Measurements from ENCODE around the gene TPPP. TPM values are rescaled to one million over a fixed set of nuclear protein-coding genes. Genes with fewer than 3 reads are reported as not detected.

The TPPP gene
- polyA plus RNA-seq, 12 donors: 3.6 to 12.3 (median 7.8) TPM; not detected in 1

DNA sequence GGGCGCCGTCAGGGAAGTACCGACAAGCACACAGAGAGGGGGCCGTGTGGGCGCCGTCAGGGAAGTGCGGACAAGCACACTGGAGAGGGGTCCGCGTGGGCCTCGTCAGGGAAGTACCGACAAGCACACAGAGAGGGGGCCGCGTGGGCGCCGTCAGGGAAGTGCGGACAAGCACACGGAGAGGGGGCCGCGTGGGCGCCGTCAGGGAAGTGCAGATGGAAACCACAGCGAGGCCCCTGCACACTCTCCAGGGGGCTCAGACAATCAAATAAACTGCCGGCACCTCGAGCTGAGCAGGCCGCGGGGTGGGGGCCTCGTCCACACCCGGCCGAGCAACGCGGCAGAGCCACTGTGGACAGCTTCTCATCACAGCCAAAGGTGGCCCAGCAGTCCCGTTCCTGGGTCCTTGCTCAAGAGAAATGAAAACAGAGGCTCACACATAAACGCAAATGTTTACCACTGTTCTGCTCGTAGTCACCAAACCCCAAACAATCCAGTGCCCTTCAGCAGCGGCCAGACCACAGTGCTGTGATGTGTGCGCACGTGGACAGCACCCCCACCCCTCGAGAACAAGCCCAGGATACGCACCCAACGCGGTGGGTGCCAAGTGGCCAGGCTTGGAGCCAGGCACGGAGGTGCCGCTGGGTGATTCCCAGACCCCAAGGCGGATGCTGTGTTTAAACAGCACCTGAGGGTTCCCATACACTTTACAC is 24.7 kb downstream of the TPPP start:
- DNase-seq: no peak

GRCh38 chr5:666816-667498 is 26.2 kb downstream of the TPPP start:
- no peak for DNase-seq

- no peak for DNase-seq
Observed at GRCh38 chr5:665956-666711, 27.0 kb downstream of the TPPP start.

DNA sequence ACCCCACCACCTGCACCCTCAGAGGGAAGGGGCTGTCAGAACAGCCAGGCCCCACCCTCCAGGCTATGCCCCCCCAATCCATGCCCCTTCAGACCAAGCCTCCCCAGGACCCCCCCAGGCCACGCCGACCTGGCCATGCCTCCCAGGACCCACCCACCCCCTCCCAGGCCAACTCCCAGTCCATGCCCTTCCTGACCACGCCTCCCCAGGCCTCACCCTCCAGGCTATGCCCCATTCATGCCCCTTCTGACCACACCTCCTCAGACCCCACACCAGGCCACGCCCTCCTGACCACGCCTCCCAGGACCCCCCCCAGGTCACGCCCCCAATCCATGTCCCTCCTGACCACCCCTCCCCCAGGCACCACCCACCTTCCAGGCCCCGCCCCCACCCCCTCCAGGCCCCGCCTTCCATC is 27.6 kb downstream of the TPPP start:
- DNase-seq: no peak

GRCh38 chr5:664994-665360 is 28.2 kb downstream of the TPPP start:
- no peak for DNase-seq

GRCh38 chr5:664343-664993 is 28.7 kb downstream of the TPPP start:
- no peak for DNase-seq

- no peak for DNase-seq
Observed at GRCh38 chr5:663436-664342, 29.5 kb downstream of the TPPP start.

GRCh38 chr5:662751-663435 is 30.3 kb downstream of the TPPP start:
- no peak for DNase-seq

DNA sequence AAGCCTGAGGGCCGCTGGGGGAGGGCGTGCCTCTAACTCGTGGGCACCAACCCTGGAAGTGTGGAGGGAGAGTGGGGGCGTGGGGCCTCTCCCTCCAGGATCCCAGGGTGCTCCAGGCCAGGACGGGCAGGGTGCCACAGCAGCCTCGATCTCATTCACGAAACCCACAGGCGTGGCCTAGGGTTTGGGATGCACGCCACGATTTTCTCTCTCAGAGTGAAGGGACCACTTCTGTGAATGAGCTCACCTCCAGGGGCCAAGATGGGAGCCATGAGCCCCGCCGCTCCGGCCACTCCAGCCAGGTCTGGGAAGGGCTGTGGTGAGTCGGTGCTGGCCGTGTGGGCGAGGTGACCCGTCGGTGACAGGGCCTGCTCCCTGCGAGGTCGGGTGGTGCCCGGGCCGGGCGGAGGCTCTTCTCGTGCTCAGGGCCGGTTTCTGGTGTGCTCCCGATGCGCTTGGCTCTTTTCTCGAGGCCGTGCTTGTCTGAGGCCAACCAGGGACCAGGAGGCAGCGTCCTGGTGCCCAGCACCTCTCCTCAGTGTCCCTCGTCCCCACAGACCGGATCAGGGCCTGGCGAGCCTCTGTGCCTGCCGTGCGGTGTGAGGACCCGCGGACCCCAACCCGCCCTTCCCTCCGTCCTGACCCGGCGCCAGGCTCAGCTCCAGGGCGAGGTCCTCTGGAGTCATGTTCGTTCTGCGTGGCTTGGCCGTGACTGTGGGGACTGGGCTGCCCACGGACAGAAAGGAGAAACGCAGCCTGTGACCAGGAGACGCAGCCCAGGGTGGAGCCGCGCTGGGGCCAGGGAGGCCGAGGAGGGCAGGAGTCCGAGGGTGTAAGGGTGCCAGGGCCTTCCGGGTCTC is 31.0 kb downstream of the TPPP start:
- no peak for DNase-seq

- DNase-seq: no peak
Observed at GRCh38 chr5:660491-661030, 32.6 kb downstream of the TPPP start.

DNA sequence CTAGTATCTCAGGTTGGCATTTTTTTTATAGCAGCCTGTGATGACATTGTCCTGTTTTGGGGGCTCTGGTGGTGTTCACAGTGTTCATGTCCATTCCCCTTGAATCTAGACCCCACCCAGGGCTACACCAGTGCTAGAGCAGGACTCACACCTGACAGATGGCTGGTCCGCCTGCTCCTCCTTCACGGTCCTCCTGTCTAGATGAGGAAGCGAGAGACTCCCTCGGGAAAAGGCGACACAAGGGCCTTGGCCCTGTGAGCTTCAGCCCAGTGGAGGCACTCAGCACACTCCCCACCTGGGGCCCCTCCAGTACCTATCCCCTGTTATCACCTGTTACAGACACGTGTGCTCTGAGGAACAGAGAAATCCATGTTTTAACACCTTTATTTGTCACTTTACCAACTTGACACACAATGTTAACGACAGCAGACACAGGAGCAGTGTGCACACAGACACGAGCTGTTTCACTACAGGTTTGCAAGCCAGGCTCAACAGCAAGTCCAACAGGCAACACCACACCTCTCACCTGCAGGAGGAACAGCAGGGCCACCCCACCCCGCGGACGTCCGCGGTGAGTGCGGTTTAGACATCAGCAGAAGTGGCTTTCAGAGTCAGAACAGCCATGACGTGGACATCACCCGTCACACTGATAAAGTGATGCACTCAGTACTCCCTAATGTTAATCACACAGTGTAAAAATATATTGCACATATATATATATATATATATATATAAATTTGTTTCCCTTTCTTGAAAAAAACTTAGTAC is 33.5 kb downstream of the TPPP start:
- DNase-seq: no peak

DNA sequence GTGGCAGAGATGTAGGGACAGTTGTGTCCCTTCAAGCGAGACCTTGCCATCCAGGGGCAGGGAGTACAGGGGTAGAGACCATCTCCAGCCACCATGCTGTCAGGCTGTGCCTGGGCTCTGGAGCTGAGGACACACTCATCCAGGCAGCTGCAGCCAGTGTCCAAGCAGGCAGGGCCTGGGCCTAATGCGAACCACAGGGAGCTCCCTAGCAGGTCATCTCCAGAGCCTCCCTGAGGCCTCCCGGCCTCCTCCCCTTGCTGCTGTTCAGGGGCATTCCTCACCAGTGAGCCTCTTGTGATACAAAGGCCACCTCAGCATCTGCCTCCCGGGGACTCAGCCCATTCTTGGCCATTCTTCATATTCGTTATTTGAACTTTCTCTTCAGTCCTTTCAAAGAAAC is 35.0 kb downstream of the TPPP start:
- no peak for DNase-seq

- no peak for DNase-seq
Observed at GRCh38 chr5:657570-657969, 35.6 kb downstream of the TPPP start.

GRCh38 chr5:655406-655805 is 37.7 kb downstream of the TPPP start:
- no peak for DNase-seq

DNA sequence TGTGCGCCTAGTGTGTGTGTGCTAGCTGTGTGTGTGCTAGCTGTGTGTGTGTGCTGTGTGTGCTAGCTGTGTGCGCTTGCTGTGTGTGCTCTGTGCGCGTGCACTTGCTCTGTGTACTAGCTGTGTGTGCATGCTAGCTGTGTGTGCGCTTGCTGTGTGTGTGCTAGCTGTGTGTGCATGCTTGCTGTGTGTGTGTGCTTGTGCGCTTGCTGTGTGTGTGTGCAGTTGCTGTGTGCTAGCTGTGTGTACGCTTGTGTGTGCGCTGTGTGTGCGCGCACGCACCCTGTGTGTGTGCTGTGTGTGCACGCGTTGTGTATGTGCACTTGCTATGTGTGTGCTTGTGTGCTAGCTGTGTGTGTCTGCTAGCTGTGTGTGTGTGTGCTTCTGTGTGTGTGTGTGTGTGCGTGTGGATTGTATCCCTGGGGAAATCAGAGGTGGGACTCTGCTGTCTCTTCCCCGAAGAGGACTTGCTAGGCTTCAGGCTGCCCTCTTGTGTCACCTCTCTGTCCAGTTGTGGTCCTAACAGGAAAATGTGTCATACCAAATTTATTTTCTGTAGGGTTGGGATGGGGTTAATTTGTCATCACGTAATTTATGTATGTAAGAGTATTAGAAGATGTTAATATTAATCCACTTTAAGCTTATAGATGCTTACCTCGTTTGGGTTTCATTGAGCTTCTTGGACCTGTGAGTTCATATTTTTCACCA is 38.9 kb downstream of the TPPP start:
- DNase-seq: no peak

DNA sequence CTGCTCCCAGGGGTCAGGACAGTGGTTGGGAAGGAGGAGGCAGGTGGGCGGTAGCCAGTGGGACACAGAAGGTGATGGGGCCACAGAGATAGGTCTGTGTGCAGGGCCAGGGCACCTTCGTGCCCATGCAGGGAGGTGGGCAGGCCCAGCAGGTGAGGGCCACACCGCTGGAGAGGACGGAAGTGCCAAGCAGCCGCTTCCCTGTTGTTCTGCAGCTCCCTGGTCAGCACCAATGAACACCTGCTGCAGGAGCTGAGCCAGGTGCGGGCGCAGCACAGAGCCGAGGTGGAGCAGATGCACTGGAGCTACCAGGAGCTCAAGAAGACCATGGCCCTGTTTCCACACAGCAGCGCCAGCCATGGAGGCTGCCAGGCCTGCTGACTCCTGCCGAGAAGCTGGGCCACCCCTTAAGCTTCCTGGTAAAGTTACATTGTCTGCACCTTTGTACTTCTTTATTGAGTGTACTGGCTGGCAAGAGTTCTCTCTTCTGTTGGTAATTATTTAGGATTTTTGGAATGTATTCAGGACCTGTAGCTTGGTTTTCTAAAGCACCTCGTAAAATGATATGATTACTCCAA is 40.3 kb downstream of the TPPP start:
- DNase-seq: no peak

DNA sequence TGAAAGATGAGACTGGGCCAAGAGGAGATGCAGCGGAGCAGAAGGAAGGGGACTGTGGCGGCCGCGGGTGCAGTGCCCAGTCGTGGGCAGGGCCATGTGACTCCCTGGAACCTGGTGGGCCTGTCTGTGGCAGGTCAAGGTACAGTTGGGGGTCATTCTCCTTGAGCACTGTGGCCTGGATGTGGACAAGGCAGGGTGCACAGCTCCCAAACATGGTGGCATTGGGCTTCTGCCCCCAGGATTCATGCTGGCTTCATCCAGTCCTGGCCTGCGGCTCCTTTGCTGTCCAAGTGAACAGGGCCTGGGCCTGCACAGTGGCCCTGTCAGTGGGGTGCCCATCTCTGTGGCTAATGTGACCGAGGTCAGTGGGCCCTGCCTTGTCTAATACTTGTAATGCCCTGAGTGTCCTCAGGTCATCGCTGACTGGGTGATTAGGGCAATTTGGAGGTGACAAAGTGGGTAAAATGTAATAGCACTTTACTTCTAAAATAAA is 41.1 kb downstream of the TPPP start:
- DNase-seq: no peak

All from muscle of arm (tissue), 12 donors.